Transverse colon (tissue), 4 donors: ENCODE measurements around the gene TWSG1.

ENCODE experiments used
- EP300 ChIP-seq: sonication (generic); formaldehyde crosslinking; IDR thresholded peaks from one replicate; pipeline ENCODE4 v1.6.1; 2017; ENCODE audit warnings: antibody characterized with exemption, low read depth
- POLR2A ChIP-seq: fragments of 450-650 bp; IDR thresholded peaks from one replicate; pipeline ENCODE4 v1.6.1; 2016; ENCODE audit warnings: antibody characterized with exemption, mild to moderate bottlenecking, moderate library complexity
- POLR2AphosphoS5 ChIP-seq, 3 donors: sonication (generic); formaldehyde crosslinking; IDR thresholded peaks; one replicate each; pipeline ENCODE4 v1.6.1; 2016; ENCODE audit warnings: antibody characterized with exemption in 3 of 3
- TF ChIP-seq, protein P1 (sequence below), 5 experiments: fragments of 200-600 bp in 3 of 5; fragments of 450-650 bp in 2 of 5; sonication (generic) in 3 of 5; IDR thresholded peaks; 1 replicate in 2 of 5; 2 replicates in 3 of 5; pipeline ENCODE4 v1.5.1; 2016 to 2017; ENCODE audit warnings: antibody characterized with exemption in 5 of 5, inconsistent platforms in 3 of 5, mild to moderate bottlenecking in 2 of 5, moderate library complexity in 1 of 5

- TF ChIP-seq POLR2A (no peak), EP300 (no peak), POLR2AphosphoS5 (IDR thresholded peaks at IDR 0.05) (no peak)
- TF ChIP-seq, protein P1, sequence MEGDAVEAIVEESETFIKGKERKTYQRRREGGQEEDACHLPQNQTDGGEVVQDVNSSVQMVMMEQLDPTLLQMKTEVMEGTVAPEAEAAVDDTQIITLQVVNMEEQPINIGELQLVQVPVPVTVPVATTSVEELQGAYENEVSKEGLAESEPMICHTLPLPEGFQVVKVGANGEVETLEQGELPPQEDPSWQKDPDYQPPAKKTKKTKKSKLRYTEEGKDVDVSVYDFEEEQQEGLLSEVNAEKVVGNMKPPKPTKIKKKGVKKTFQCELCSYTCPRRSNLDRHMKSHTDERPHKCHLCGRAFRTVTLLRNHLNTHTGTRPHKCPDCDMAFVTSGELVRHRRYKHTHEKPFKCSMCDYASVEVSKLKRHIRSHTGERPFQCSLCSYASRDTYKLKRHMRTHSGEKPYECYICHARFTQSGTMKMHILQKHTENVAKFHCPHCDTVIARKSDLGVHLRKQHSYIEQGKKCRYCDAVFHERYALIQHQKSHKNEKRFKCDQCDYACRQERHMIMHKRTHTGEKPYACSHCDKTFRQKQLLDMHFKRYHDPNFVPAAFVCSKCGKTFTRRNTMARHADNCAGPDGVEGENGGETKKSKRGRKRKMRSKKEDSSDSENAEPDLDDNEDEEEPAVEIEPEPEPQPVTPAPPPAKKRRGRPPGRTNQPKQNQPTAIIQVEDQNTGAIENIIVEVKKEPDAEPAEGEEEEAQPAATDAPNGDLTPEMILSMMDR (IDR thresholded peaks at IDR 0.05): no peak
Observed at GRCh38 chr18:9421096-9421900, 86.7 kb downstream of the TWSG1 start.
